ENCODE measurements around the gene CSPG4.
"Not testable (repeated sequence)": the region's sequence is repeated elsewhere in the genome, so short reads cannot be mapped to it uniquely, and the experiment has no call there.

GRCh38 chr15:75730376-75731247 lies 18.0 kb upstream of the CSPG4 start:
- not testable (repeated sequence) for TF ChIP-seq CTCF (conservative IDR thresholded peaks at IDR 0.05 in 1 of 2, IDR thresholded peaks at IDR 0.05 in 1 of 2; ENCODE audit: extremely low read depth in 1 of 2, insufficient read depth in 1 of 2, low read depth in 1 of 2, low read length in 2 of 2); EZH2 (IDR thresholded peaks at IDR 0.05; ENCODE audit: borderline replicate concordance, low read length)

Measured in mammary epithelial cell (primary cell).